ENCODE data around the gene CENPE. TPM values are rescaled to one million over a fixed set of nuclear protein-coding genes. Genes with fewer than 3 reads are reported as not detected.

Gene CENPE
- total and polyA plus RNA-seq, 10 donors, result 0.30 to 11.7 (median 3.9) TPM

DNA sequence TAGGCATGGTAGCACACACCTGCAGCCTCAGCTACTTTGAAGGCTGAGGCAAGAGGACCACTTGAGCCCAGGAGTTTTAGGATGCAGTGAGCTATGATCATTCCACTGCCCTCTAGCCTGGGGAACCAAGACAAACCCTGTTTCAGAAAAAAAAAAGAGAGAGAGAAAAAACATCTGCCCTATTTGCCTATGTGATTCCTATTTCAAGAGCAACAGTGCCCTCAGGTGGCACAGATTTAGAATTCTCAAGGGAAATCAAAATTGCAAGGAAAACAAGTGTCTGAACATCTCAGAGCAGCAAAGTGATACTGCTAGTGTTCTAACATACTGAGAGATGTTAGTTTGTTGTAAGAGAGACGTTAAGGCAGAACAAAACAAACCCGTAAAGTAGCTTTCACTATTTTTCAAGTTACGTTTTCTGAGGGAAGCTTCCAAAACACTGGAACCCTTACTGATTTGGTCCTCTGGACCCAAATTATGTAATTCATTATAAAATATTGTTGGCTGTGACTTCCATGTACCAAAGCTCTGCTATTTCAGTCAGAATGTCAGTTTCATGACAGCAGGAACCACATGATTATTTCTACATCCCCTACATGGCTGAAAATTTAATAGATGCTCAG lies 106.4 kb downstream of the CENPE start:
- no peak for TF ChIP-seq POLR2AphosphoS5 (IDR thresholded peaks at IDR 0.05)
- TF ChIP-seq, protein P1, sequence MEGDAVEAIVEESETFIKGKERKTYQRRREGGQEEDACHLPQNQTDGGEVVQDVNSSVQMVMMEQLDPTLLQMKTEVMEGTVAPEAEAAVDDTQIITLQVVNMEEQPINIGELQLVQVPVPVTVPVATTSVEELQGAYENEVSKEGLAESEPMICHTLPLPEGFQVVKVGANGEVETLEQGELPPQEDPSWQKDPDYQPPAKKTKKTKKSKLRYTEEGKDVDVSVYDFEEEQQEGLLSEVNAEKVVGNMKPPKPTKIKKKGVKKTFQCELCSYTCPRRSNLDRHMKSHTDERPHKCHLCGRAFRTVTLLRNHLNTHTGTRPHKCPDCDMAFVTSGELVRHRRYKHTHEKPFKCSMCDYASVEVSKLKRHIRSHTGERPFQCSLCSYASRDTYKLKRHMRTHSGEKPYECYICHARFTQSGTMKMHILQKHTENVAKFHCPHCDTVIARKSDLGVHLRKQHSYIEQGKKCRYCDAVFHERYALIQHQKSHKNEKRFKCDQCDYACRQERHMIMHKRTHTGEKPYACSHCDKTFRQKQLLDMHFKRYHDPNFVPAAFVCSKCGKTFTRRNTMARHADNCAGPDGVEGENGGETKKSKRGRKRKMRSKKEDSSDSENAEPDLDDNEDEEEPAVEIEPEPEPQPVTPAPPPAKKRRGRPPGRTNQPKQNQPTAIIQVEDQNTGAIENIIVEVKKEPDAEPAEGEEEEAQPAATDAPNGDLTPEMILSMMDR (IDR thresholded peaks at IDR 0.05 in 8 of 11, conservative IDR thresholded peaks at IDR 0.05 in 3 of 11), result peak; percentile 31 to 66 (median 53)
- TF ChIP-seq POLR2A (IDR thresholded peaks at IDR 0.05), result no peak
- intact Hi-C loops (cut with DNase I; ENCODE audit: low total_unique reads), result loop anchor here (10.0 kb wide), 2 partner anchors 67 to 647 kb away; no protein-coding TSS in a partner anchor
- H3K9me3 ChIP-seq, result no peaks in the 10 kb centered on the region
- no peak for DNase-seq
- no peak overlapping the region for H3K4me3 ChIP-seq
- H3K36me3 ChIP-seq, result peaks cover 0 to 49% (median 35%) of the 10 kb centered on the region in 6 donors
- H3K27ac ChIP-seq, result no peak overlapping the region
- no peaks in the 10 kb centered on the region for H3K27me3 ChIP-seq (replicated peaks in 1 of 7)
- peaks cover 0 to 20% (median 6%) of the 10 kb centered on the region in 6 donors for H3K4me1 ChIP-seq
- WGBS, 5 donors, result 55 to 69% (median 62%) methylated on average over 3 of the region's 3 CpGs

DNA sequence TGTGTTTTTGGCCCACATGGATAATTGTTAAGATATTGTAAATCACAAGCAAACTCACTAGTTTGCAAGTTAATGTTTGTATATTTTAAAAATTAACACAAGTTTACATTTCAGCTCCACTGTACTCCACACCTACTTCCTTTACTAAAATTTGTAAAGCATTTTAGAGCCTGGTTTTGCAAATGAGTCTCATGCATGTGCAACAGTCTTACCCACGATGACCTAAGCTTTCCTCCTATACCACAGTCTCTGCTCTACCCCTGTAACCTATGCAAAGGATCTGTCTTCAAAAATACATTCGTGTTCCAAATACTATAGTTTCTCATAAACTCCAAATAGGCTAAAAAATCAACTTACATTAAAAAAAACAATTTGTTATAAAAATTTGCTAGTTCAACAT lies 108.7 kb downstream of the CENPE start:
- Histone ChIP-seq H3K4me1 (peaks cover 0 to 20% (median 6%) of the 10 kb centered on the region in 6 donors), H3K27me3 (replicated peaks in 1 of 7) (no peaks in the 10 kb centered on the region), H3K27ac (no peak overlapping the region), H3K36me3 (peaks cover 0 to 67% (median 48%) of the 10 kb centered on the region in 6 donors), H3K4me3 (no peak overlapping the region), H3K9me3 (no peaks in the 10 kb centered on the region)
- TF ChIP-seq POLR2AphosphoS5 (IDR thresholded peaks at IDR 0.05) (no peak), POLR2A (IDR thresholded peaks at IDR 0.05) (no peak)
- TF ChIP-seq, protein P1 (IDR thresholded peaks at IDR 0.05 in 8 of 11, conservative IDR thresholded peaks at IDR 0.05 in 3 of 11), result no peak
- no peak for DNase-seq
- intact Hi-C loops (cut with DNase I; ENCODE audit: low total_unique reads), result no loop called here
- WGBS, 5 donors, result 55 to 84% (median 71%) methylated on average over 2 of the region's 2 CpGs

DNA sequence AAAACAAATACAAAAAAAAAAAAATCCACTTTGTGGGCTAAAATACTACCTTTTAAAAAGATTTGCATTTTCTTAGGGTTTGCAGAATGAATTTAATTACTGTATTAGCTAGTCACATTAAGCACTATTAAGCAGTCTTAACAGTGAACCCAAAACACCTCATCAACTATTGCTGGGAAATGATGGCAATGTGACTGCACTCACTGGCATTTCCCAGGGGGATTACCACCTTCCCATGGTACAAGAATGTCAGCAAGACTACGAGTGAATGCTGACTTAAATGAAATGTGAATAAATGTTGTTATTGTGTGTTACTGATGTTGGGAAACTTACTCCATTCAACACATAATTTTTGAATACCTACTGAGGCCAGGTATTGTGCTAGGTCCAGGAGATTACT lies 111.6 kb downstream of the CENPE start:
- H3K36me3 ChIP-seq, result peaks cover 0 to 89% (median 50%) of the 10 kb centered on the region in 6 donors
- H3K4me1 ChIP-seq, result peaks cover 0 to 3% (median 0%) of the 10 kb centered on the region in 6 donors
- WGBS, 5 donors, result 55 to 86% (median 70%) methylated on average over 1 of the region's 1 CpG
- intact Hi-C loops (cut with DNase I; ENCODE audit: low total_unique reads), result no loop called here
- no peak overlapping the region for H3K4me3 ChIP-seq
- no peaks in the 10 kb centered on the region for H3K27me3 ChIP-seq (replicated peaks in 1 of 7)
- no peak overlapping the region for H3K27ac ChIP-seq
- no peak for DNase-seq
- H3K9me3 ChIP-seq, result no peaks in the 10 kb centered on the region
- TF ChIP-seq, protein P1 (IDR thresholded peaks at IDR 0.05 in 8 of 11, conservative IDR thresholded peaks at IDR 0.05 in 3 of 11), result no peak
- TF ChIP-seq POLR2A (IDR thresholded peaks at IDR 0.05), result no peak
- TF ChIP-seq POLR2AphosphoS5 (IDR thresholded peaks at IDR 0.05), result no peak

DNA sequence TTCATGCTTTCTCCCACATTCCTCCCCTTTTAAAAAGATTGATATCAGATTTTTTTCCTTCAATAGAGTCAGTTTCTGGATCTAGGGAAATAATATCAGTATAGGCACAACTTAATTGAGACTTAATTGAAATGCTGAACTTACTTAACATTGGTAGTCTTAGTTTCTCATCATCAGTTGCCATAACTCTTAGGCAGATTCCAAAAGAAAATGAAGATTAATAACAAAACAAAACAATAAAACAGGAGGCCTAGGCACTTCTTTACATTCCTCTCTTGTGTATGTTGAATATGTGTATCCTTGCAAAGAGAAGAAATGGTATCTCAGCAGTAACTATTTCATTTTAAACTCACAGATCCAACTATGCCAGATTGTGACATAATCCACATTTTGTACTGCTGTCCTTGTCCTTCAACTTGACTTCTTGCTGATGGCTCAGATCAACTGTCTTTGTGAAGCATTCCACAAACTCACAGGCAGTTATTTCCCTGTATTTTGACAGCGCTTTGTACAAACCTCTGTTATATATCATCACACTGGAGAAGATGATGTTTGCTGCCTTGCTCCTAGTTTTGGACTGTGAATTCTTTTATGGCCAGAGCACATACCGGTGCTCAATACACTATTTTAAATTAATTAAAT lies 112.5 kb downstream of the CENPE start:
- H3K9me3 ChIP-seq, result no peaks in the 10 kb centered on the region
- H3K27ac ChIP-seq, result no peak overlapping the region
- H3K4me1 ChIP-seq, result no peaks in the 10 kb centered on the region
- intact Hi-C loops (cut with DNase I; ENCODE audit: low total_unique reads), result no loop called here
- TF ChIP-seq POLR2AphosphoS5 (IDR thresholded peaks at IDR 0.05), result no peak
- TF ChIP-seq, protein P1 (IDR thresholded peaks at IDR 0.05 in 8 of 11, conservative IDR thresholded peaks at IDR 0.05 in 3 of 11), result no peak
- no peak for TF ChIP-seq POLR2A (IDR thresholded peaks at IDR 0.05)
- H3K27me3 ChIP-seq (replicated peaks in 1 of 7), result no peaks in the 10 kb centered on the region
- no peak overlapping the region for H3K4me3 ChIP-seq
- no peak for DNase-seq
- peaks cover 0 to 93% (median 51%) of the 10 kb centered on the region in 6 donors for H3K36me3 ChIP-seq
- WGBS, 5 donors, result 93 to 99% (median 97%) methylated on average over 2 of the region's 2 CpGs
